GM21786 (cell line): Measurements from ENCODE around the gene SUGT1.
"Not testable (repeated sequence)": the region's sequence is repeated elsewhere in the genome, so short reads cannot be mapped to it uniquely, and the experiment has no call there.

Source experiments
- ATAC-seq: cut with Tn5 transposase; IDR thresholded peaks from one replicate; pipeline ENCODE4 v1.9.1; 2021; ENCODE audit not compliant: unreplicated experiment

SUGT1 gene

DNA sequence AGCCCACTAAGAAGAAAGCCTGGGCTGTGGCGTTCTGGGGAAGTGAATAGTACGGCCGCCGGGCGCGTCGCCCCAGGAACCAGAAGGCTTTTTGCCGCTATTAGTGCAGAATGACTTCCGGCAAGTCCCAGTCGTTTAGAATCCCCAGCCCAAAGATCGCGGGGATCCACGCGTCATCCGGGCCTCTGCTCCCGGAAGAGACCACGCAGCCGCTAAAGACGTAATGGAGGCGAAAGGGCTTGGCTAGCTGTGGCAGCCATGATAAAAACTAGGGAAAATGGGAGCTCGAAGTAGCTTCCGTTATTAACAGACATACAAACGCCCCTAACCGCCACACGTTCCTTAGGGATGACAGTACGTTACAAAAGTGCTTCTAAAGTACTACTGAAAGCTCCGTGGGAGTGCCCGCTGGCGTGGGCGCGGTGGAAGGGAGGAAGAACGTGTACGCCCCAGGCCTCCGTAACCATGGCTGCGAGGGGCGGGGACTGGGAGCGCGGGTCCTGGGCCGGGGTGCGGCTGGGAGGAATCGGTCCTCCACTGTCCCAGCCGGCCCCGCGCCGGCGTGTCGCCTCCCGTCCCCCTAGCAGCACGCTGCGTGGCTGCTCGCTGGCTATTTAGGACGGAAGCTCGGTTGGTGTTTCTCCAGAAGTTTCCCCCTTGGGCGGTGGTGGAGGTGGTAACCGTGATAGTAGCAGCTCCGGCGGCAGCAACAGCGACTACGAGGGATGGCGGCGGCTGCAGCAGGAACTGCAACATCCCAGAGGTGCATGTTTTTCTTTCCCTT, at the start of gene SUGT1:
SUGT1 (plus strand) TSS at position 641 of the 784 bp plus-strand sequence; CDS start at position 726, 85 bp downstream.
- ATAC-seq: peak; percentile 93

DNA sequence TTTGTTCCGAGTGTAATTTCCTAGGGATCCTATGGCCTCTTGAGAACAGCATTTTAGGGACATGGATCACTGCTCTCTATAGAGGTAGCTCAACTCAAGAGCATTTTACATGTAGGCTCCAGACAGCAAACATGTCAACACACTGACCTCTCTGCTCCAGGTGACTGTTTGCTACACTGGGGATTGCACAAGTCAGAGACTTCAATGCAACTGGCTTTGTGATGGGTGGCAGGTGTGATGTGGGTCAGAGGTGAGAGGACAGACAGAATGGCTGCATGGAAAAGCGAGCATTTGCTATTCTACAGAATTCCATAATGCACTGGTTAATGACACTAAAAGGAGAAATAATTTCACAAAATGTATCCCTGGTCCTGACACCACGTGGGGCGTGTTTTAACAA, 49.3 kb upstream of the SUGT1 start:
- ATAC-seq: not testable (repeated sequence)

DNA sequence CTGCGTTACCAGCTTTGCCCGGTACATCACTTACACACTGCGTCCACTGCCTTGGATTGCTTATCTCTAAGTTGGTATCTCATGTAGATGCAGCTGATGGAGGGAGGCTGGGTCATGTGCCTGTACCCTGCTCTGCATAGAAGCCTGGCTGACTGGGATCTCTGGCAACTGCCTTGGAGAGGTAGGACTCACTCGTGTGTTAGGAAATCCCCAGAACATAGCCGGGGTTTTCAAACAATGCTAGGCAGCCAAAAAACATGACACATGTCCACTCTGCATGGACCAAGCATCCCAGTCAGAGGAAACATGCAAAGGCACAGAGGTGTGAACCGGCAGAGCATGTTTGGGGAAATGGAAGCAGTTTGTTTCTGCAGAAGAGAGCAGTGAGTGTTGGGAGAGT, 46.5 kb upstream of the SUGT1 start:
- not testable (repeated sequence) for ATAC-seq

DNA sequence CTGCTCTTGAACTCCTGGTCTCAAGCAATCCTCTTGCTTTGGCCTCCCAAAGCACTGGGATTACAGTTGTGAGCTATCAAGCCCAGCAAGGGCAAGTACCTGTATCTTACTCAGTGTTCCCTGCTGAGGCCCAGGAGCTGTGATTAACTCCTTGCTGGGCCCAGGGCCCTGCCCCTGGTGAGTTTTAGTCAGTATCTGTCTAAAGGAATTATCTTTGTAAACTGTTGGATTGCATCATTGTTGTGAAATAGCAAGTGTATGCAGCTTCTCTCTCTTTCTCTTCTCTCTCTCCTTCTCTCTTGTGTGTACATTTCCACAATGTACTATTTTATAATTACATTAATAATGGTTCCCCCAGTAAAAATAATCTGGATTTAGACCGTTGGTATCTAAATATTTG, 45.8 kb upstream of the SUGT1 start:
- not testable (repeated sequence) for ATAC-seq

DNA sequence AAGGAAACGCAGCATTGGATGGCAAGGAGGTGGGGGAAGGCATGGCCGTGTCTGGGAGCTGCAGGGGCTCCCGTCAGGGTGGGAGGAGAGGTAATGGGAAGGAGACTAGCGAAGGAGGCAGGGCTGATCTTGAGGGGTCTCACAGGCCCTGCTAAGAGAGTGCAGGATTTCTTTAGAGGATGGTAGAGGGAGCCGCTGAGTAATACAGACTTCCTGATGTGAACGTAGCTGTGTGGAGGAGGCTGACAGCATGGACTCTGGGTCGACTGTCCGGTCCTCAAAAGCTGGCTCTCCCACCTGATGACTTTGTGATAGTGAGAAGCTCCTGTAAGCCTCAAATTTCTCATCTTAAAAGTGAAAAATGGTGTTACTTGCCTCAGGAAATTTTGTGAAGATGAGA, 44.5 kb upstream of the SUGT1 start:
- ATAC-seq: not testable (repeated sequence)

DNA sequence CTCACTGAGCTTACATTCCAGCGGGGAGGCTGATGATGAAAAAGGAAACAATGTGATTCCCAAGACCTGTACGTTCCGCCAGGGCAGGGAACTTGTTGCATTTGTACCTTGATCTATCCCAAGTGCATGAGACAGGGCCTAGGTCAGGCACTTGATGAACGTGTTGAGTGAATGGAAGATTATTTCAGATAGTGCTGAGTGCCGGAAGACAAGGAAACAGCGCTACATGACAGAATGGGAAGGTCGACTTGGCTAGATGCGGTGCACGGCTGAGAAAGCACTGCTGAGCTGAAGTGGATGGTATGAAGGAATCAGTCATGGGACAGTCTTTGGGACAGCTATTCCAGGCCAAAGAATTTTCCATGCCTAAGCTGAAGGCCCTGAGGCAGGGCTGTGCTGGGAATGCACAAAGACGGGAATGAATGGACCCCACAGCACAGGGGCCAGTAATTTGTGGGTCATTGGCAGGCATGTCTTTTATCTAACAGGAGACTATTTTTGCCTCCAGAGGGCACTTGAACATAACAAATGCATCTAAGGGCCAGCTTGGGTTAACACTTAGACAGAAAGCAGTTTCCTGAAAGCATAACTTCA, 43.5 kb upstream of the SUGT1 start:
- ATAC-seq: peak; percentile 78

DNA sequence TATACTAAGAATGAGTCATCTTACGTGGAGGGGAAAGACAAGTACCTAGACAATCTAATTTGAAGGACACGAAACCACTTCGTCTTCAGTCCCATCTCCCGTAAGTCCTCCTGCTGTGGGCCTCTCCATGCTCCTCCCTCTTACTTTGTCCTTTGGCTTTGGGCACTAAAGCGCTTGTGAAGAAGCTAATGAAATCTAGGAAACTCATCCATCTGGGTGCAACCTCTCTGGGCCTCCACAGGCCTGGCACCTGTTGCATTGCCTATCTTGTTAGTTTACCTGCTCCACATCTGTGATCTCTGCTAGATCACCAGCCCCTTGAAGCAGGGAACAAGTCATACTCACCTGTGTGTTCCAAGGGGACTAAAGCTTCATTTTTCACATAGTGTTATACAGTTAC, 42.5 kb upstream of the SUGT1 start:
- ATAC-seq: not testable (repeated sequence)

DNA sequence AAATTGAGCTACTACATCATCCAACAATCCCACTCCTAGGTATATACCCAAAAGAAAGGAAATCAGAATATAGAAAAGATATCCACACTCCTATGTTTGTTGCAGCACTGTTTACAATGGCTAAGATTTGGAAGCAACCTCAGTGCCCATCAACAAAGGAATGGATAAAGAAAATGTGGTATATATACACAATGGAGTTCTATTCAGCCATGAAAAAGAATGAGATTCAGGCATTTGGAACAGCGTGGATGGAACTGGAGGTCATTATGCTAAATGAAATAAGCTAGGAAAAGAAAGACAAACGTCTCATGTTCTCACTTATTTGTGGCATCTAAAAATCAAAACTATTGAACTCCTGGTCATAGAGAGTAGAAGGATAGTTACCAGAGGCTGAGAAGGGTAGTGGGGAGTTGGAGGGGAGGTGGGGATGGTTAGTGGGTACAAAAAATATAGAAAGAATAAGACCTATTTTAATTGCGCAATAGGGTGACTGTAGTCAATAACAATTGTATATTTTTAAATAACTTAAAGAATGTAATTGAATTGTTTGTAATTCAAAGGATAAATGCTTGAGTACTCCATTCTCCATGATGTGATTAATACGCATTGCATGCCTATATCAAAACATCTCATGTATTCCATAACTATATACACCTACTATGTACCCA, 37.4 kb upstream of the SUGT1 start:
- ATAC-seq: no peak

DNA sequence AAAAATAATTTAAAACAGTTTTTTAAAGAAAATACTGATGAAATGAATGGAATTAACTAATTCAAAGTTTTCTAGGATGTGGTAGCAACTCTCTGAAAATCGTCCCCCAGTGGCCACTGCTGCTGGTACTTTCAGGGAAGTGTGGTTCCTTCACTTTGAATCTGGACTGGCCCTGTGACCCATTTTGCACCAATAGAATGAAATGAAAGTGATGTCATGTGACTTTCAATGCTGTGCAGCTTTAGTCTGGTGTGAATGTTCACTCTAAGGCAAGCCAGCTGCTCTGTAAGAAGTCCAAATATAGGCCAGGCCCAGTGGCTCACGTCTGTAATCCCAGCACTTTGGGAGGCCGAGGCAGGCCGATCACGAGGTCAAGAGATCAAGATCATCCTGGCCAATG, 36.8 kb upstream of the SUGT1 start:
- no peak for ATAC-seq

DNA sequence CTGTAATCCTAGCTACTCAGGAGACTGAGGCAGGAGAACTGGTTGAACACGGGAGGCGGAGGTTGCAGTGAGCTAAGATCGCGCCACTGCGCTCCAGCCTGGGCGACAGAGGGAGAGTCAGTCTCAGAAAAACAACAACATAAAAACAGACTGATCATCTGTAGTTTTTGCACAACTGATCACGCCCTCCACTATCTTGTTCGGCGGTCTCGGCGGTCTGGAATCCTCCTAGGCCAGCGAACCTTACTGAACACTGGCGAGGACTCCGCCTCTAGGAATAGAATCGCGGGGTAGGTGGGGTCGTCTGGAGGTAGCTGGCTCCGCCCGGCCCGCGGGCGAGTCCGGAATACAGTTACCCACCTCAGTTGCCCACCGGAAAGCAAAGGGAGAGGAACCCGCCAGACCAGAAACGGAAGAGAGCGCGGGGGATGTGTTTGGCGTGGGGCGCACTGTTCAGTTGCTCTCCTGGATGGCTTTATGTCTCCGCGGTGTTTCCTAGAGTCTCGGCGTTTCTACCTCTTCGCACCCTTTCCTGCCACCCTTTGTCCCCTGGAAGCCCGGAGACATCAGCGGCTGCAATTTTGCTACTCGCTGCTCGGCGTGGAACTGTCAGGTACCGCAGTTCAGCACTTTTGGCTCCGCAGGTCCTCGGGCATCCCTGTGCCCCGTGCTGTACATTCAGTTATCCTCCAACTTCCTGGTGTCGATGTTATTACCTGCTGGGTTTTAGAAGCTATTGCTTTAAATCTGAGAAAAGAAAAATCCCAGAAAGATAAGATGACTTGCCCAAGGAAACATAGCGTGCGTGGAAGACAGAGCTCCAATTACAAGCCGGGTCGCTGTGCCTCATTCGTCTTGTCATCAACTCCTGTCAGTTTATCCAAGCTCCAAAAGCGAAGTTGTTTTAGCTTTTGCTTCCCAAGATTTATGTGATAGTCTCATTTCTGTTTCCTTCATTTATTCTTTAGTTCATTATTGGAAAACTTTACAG, 35.3 kb upstream of the SUGT1 start:
- ATAC-seq: peak; percentile 98

DNA sequence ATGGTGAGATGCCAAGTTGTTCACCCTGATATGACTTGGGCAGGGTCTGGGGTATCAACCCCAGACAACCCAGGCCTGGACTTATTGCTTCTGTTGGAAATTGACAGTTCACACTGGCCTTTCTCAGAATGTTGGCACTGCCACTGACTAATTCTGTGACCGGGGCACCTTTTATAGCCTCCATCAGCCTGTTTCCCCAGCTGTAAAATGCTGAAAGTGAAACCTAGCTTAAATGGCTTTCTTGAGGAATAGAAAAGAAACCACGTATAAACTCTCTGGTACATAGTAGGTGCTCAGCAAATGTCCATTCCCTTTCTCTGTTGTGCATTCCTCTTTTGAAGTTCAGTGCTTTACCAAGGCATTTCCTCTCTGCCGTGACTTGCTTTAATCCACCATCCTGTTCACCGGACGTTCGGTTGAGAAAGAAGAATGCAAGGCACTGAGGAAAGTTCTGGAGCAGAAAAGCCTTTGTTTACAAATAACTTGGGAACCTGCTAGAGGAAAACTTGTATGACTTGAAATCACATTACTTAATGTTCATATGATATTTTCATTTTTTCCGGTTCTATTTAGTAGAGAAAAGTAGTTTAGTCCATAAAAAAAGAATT, 21.4 kb upstream of the SUGT1 start:
- peak; percentile 74 for ATAC-seq

DNA sequence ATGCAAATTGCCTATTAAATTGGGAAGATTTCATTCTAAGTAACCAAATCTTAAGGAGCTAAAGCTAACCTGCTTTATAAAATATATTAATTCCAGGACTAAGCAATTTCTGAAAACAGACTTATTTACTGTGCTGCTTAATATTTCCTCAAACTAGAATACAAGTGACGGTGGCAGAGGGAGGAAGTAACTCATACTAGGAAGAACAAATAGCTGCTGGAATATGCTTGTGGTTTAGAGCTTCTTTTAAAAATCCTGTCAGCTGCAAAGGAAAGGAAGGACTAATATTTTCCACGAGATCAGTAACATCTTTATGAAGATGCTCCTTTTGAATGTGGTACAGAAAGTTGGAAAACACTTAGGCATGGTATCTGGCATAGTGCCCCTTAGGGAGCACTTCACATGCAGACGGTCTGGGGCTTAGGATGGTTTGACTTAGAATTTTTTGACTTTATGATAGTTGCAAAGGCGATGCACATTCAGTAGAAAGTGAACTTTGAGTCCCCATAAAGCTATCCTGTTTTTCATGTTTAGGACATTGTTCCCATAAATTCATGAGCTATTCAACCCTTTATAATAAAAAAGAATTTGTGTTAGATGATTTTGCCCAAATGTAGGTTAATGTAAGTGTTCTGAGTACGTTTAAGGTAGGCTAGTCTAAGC, 13.8 kb upstream of the SUGT1 start:
- ATAC-seq: no peak

DNA sequence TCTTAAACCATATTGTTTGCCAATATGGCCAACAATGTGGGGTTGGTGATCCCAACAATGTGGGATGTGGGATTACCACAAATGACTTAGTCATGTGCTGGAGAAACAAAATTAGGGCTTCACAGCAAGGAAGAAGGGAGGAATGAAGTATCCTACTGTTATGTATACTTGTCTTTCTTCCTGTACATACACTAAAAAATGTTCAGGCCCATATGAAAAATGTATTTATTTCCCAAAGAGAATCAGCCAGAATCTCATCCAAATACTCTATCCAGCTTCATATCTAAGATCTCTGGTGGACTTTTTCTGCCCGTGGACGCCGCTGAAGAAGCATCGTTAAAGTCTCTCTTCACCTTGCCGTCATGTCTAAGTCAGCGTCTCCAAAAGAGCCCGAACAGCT, 10.5 kb upstream of the SUGT1 start, which contains the start of gene HNRNPA1L2:
HNRNPA1L2 (plus strand) TSS at position 301 of the 400 bp plus-strand sequence; CDS start at position 363, 62 bp downstream.
- ATAC-seq: no peak

DNA sequence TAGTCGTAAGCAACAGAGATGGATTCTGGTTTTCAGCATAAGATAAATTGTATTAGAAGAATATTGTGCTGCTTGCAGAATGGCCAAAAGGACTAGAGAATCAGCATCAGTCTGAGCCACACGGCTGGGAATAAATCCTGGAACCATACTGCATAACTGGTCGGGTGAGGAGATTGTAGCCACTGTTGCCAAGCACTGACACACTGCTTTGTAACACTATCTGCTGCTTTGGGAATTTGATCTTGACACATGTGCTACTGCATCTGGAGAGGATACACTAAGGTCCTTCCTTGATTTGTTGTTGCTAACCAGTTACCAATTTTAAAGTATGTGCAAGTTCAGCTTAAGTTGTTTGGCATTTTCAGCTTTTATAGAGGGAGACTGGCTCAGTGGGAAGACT, 8.5 kb upstream of the SUGT1 start:
- no peak for ATAC-seq

DNA sequence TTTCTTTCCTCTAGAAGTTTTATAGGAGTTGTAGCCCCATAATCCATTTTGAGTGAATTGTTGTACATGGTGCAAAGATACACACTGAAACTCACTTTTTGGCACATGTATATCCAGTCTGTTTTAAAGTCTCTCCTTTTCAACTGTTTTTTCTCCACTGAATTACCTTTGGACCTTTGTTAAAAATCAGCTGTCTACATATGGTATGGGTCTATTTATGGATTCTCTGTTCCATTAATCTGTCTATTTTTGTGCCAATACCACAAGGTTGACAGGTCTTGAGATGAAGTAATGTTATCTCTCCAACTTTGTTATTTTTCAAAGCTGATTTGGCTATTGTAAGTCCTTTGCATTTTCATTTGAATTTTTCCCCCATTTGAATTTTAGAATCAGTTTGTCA, 5.7 kb upstream of the SUGT1 start:
- no peak for ATAC-seq

DNA sequence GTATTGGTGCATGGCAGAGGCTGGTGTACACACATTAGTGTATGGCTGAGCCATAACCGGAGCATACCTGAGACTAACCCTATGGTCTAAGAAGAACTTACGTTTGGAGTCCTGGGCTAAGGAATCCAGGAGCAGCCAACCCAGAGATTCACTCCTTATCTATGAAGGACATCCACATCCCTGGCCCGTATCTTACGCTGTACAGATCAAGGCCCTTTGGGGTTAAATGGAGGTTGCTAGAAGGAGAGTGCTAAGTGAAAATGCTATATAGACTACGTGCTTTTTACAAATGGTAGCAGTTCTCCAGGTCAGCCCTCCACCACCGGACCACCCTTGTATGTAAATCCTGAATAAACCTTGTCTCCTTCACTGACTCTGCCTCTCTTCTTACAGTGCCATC, 1.9 kb upstream of the SUGT1 start:
- ATAC-seq: no peak

DNA sequence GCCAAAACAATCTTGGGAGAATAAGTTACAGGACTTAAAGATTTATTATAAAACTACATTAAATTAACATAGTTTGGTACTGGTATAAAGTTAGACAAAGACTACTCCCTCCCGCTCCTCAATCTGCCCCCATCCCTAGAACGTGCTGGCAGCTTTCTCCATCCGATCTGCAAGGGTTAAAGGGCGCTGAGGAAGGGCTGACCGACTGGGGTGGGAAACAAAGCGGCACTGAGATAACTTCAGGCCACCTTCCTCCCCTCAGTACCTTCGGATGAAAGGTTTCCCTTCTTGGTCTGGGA, 790 bp upstream of the SUGT1 start:
- ATAC-seq: peak; percentile 3

DNA sequence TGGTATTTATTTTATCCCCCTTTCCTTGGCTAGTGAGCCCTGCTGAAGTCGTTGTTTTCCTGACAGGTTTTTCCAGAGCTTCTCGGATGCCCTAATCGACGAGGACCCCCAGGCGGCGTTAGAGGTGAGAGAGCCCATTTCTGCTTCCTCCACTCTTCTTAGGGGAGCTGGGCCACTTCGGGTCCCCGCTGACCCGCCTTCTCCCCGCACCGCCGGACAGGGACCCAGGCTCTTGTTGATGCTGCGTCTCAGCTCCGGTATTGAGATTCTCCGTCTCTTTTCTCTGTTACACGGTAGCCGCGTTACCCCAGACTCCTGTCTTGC, 306 bp downstream of the SUGT1 start:
- peak; percentile 26 for ATAC-seq

DNA sequence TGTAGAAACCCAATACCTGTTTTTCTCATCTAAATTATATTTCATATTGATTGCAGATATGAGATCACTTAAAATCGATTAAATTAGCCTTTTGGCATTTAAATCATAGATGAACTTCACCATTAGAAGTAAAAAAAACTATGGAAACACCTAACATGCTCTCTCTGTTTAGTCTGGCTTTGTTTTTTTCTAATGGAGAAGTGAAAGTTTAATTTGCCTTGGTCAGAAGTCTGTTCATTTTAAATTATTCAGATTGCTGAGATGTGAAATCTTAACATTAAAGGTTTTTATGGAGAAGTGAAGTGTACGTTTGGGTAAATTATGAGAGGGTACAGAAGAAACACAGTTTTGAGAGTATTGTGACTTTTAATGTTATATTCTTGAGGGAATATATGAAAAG, 6.7 kb downstream of the SUGT1 start:
- ATAC-seq: no peak

DNA sequence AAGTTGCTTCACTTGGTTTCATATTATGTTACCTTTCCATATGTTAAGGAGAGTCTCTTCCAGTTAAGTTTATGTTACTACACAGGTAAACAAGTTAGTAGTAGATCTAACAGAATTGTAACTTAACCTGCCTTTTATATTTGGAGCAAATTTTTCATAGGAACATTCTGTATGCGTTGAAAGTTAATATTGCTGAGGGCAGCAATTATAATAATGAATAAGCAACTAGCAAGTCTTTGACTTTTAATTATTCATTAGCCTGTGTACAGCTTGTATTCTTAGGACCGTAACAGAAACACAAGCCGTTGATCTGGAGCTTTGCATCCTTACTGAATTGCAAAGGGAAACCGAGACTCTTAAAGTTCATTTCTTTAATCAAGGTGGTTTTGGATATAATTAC, 11.6 kb downstream of the SUGT1 start:
- no peak for ATAC-seq
